SH-SY5Y (cell line): ENCODE data around the gene ATIC.

Experiments used
- GATA2 ChIP-seq: IDR thresholded peaks from 2 replicates; pipeline ENCODE4 v1.6.1; 2011; ENCODE audit warnings: mild to moderate bottlenecking, low read depth, low read length
- GATA3 ChIP-seq: IDR thresholded peaks from 2 replicates; pipeline ENCODE4 v1.6.1; 2011; ENCODE audit warnings: low read depth, mild to moderate bottlenecking, low read length, moderate library complexity

- no peak for TF ChIP-seq GATA2
- no peak for TF ChIP-seq GATA3
Measured at GRCh38 chr2:215319500-215319899, 7.6 kb downstream of the ATIC start.
